ENCODE measurements around the gene SLC12A8.
"Not testable (repeated sequence)": the region's sequence is repeated elsewhere in the genome, so short reads cannot be mapped to it uniquely, and the experiment has no call there.

Gene SLC12A8

DNA sequence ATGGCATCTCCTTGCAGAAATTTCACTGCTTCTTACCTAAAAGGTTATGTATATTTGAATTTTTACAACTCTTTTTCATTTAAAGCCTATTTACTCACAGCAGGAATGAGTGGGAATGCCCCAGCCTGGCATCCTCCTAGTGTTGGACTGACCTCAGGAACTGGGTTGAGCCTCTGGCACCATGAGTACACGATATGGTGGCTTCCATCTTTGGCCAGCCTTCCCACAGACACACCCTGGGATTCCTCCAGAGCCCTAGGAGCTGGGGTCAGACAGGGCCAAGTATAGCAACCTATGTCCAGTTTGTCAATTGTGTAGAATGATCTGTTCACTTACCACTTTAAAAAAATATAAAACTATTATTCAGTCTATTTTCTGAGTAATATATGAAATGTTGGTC, 99.6 kb downstream of the SLC12A8 start:
- DNase-seq (ENCODE audit: low read depth in 2 of 2) = no peak

DNA sequence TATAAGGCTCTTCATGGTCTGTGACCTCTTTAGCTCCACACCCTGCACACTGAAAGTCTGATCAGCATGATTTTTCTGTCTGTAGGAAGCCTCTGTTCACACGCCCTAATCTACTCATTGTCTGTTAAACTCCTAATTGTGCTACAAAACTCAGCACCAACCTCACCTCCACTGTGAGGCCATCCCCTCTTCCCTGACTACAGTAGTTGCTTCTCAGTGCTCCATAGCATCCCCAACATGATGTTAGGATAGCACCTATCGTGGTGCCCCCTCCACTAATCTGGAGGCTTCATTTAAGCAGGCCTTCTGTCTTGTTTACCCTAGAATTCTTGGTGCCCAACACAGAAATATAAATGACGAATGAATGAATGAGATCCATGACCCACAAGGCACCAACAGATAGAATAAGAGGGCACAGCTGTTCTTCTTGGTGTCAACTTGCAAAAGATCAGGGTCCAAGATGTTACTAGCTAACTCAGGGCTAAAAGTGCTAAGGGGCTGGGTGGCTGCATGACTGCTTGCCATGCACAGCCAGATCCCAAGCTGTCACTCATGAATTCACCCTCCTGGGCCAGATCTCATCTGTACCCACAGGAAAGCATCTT, 101.6 kb downstream of the SLC12A8 start:
- DNase-seq (ENCODE audit: low read depth in 2 of 2) = no peak

DNA sequence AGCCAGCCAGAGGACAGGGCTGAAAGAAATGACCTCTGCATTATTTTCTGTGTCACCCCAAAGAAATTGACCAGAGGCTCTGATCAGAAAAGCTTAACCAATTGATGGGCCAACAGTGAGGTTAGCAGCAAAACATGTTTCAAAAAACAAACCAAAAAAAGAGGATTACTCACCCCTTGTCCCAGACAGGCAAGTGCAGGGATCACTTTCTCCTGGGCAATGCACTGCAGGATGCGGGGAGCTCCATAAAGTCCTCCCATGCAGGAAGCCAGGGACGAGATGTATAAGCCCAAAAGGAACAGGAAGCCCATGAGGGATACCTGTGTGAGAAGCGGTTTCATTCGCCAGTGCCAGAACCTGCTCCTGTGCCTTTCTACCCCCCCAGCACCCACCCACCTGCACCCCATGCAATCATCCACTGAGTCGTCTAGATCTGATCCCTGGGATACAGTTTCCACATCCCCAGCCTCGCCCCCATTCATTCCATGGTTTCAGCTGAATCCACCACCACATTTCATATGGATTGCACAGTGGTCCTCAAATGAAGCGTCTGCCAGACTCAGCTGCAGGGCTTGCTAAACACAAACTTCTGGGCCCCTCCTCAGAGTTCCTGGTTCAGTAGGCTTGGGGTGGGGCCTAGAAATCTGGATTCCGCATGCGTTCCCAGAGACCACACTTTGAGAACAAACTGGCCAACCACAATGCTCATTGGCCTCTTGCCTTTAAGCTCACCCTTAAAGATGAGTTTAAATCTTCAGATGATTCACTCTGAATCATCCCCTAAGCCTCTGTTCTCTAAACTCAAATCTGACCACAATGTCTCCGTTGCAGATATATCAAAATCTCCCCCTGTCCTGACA, 102.3 kb downstream of the SLC12A8 start:
- no peak for DNase-seq (ENCODE audit: low read depth in 2 of 2)

DNA sequence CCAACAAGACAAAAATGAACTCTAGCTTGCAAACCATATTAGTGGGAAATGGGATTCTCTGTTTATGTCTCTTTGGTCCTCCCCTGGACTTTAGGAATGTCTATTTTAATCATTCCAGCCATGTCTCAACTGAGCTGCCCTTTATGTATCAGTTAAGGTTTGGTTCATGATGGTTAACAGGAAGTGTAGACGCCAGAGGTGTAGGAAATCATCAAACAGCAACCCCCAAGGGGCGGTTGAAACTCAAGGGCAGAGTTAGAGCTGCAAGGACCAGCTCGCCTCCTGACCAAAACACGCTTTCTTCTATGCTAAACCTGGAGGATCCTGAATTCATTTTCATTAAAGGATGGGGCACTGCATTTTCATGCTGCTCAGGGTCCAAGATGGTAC, 103.0 kb downstream of the SLC12A8 start:
- DNase-seq (ENCODE audit: low read depth in 2 of 2) = no peak

DNA sequence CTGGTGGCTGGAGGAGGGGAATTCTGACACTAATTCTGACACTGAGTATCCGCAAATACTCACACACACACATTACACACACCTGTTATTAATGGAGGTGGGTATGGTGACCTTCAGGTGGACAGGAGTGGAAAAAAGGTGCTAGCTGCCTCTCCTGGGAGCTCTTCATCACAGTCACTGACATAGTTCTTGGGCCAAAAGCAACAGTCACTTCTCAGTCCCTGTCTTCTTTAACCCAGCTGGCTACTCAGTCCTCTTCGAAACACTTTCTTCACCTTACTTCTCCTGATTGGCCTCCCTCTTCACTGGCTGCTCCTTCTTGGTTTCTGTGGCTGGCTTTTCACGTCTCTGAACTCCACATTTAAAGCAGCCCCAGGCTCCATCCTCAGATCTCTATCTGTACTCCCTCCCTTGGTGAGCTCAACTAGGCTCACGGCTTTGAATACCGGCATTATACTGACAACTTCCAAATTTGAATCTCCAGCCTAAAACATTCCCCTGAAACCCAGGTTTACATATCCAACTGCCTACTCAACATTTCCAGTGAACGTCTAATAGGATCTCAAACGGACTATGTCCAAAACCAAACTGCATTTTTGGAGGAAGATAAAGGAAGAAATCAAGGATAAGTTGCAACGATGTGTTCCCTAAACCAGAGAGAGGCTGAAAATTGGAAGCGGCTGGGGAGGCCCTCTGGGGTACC, 103.6 kb downstream of the SLC12A8 start:
- DNase-seq (ENCODE audit: low read depth in 2 of 2) = no peak

DNA sequence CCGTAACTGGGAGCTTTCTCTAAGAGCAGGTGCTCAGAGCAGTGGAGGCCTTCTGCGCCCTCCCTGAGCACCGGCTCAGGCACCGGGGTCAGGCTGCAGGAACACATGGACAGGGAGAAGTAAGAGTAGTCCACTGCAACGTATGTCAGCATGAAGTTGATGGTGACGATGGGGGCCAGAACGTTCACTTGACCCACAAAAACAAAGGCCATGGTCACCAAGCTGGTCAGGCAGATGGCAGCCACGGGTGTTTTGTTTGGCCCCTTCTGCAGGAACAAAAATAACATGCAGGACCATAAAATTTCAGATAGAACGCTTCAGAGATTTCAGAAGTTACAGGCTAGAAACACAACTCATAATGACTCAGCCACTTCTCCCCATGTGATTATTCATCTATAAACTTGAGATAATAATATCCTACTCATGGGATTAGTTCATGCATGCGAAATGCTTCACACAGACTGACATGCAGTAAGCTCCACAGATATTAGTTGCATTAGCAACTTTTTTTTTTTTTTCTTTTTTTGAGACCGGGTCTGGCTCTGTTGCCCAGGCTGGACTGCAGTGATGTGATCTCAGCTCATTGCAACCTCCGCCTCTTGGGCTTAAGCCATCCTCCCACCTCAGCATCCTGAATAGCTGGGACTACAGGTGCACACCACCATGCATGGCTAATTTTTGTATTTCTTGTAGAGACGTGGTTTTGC, 104.5 kb downstream of the SLC12A8 start:
- no peak for DNase-seq (ENCODE audit: low read depth in 2 of 2)

DNA sequence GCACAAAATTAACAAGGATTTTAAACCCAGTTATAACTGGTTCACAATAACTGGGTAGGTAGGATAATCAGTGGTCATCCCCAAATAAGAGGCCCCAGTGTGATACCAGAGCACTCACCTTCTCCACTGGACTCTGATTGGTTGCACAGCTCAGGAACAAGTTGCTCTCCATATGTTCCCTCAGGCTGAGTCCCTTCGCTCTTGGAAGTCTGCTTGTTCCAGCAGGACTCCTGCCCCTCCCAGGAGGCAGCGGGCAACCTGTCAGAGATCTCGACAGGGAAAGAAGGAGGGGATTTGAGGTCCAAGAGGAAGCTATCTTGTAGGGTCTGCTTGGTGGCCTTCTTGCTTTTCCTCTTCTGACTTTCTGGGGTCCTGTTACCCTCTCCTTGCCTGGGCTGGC, 105.2 kb downstream of the SLC12A8 start:
- no peak for DNase-seq (ENCODE audit: low read depth in 2 of 2)

DNA sequence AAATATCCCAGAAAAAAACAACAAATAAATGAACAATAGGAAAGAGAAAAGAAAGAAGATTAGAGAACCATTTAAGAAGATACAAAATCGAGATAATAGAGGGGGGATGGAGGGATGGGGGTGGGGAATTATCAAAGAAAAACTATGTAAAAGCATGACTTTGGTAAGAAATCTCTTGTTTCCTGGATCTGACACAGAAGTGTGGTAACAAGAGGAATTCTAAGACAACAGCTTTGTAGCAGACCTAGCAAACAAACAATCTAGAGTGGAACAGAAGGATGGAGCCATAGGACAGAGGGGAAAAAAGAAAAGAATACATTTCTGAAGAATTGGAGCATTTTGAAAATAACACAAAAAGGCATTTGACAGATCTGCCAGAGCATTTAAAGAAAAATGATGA, 107.4 kb downstream of the SLC12A8 start:
- DNase-seq (ENCODE audit: low read depth in 2 of 2) = no peak

DNA sequence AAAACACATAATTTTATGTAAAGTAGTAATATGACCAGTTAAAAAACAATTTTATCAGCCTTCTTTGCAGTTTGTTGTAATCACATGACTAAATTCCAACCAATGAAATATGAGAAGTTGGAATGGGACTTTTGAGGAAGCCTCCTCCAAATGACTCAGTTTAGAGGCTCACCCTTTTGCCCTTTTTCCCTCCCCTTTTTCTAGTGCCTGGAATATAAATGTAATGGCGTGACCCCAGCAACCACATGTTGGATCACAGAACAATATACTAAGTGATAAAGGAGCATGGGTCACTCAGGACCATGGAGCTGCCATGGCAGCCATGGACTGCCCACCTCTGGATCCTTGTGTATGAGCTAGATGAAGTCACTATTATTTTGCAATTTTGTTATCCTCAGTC, 107.9 kb downstream of the SLC12A8 start:
- DNase-seq (ENCODE audit: low read depth in 2 of 2) = no peak

DNA sequence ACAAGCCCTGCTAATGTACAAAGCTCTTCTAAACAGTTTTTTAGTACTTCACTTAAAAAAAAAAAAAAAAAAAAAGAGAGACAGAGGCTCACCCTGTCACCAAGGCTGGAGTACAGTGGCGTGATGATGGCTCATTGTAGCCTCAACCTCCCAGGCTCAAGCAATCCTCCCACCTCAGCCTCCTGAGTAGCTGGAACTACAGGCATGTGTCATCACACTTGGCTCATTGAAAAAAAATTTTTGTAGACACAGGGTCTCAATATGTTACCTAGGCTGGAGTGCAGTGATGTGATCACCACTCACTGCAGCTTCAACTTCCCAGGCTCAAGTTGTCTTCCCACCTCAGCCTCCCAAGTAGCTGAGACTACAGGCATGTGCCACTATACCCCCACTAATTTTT, 109.1 kb downstream of the SLC12A8 start:
- DNase-seq (ENCODE audit: low read depth in 2 of 2) = no peak

DNA sequence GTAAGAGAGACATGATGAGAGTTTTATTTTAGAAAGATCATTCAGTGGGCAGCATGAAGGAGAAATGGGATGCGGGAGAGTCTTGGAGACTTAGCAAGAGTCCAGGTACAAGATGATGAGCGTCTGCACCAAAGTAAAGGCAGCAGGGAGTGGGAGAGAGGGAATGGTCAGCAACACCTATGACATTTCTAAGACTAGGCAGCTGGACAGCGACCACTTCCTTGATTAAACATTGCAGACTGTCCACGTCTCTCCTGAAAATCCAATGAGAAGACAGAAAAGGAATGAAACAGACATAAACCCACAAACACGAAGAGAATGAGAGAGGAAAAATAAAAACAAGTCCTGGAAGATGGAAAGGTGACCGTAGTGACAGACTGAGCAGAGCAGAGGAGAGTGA, 110.1 kb downstream of the SLC12A8 start:
- no peak for DNase-seq (ENCODE audit: low read depth in 2 of 2)

DNA sequence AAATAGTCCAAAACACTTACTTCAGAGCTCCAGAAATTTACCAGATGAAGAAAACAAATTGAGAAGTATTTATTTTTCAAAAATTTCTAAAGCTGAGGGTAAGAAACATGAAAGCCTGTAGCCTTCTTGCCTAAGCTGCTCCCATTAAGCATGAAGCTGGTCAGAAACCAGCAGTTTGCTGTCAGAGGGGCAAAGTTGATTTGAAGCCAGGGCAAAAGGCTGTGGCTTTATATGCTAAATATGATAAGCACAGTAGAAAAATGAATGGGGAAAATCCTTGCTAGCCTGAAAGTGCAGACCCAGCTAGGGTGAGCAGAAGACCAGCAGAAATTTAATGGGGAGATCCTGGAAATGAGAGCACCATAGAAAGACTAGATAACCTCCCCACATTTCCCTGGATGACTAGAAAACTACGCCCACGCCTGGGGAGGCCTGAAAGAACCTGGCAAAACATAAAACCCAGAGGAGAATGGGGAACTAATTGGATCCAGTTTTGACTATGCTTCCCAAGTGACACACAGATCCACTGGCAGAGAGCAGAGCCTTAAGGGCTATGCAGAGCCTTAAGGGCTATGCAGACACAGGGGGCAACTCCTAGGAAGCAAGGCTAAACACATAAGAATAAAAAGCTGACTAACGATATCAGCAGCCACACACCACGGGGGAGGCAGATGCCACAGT, 113.8 kb downstream of the SLC12A8 start:
- DNase-seq (ENCODE audit: low read depth in 2 of 2) = no peak

DNA sequence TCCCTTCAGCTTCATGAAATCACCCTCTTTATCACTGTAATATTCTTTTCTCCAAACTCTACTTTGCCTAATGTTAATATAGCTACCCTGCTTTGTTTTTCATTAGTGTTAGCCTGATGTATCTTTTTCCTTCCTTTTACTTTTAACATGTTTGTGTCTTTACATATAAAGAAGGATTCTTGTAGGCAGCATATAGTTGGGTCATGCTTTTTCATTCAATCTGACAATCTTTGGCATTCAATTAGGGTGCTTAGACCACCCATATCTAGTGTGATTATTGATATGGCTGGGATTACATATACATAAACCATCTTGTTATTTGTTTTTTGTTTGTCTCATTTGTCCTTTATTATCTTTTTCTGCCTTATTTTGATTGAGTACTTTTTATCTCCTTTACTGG, 121.9 kb downstream of the SLC12A8 start:
- DNase-seq (ENCODE audit: low read depth in 2 of 2) = no peak

DNA sequence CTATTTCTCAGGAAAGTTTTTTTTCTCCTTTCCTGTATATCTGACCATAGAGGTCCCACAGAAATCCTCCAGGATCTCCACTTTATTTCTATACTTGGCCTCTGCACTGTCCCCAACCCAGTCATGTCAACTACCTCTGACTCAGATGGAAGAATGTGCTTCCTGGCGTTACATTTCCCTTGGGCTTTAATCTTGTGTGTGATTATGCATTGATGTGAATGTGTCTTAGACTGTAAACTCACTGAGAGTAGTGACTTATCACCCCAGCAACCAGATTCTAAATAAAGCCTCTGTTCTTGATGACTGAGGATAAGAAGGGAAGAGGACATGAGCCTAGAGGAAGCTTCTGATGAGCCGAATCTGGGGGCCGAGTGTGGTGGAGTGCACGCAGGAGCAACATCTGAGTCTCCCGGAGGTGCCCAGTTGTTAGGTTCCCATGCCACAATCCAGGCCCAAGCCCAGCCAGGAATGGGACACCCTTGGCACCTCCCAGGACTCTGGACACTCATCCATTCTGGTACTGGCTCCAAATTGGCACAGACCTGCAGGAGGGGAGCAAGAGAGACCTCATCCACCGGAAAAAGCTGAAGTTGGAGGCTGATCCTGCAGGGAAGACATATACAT, 124.7 kb downstream of the SLC12A8 start:
- no peak for DNase-seq (ENCODE audit: low read depth in 2 of 2)

DNA sequence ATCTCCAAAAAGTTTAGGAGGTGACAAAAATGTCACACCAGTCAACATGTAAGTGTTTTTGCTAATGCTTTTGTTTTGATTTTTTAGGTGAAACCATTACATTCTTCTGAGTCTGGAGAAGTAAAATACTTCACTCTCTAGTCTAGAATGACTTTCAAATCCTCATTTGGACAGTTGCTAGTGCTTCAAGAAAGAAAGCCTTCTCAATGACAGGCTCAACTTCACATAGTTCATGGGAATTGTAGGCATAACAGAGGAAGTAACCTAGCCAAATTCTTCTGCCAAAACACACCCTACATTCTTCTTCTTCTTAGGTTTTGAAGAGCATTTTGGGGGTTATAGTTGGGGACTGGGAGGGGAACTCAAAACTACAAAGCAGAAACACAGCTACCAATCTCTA, 127.4 kb downstream of the SLC12A8 start:
- DNase-seq (ENCODE audit: low read depth in 2 of 2) = no peak

DNA sequence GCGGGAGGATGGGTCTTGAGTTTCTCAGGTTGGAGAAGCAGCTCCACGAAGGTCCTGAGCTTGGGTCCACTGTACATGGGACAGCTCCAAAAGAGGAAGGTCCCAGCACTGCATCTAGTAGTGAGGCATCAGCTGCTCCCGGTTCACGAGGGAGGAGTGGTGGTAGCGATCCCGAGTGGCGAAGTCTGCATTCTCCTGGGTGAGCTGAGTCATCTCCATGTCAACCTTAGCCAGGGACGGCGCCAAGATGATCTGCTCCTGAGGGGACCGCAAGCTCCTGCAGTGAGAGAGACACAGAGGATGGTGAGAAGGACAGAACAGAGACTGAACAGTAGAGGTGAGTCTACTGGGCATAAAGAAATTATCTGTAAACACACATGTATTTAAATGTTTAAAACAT, 128.8 kb downstream of the SLC12A8 start:
- DNase-seq (ENCODE audit: low read depth in 2 of 2) = no peak

DNA sequence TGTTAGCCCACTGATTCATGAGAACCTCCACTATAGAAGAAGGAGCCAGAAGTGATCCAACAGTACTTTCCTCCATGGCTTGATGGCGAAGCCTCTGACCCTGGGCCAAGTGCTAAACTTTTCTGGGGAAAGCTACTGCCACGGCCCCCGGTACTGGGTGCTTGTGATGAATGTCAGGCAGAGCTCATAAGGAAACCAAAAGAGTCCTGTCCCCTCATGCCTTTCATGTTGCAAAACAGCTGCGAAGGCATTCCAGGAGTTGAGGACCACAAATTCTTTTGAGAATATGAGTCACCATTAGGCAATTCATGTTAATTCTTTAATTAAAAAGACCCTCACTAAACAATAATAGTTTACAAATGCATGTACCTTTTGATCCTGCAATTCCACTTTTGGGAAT, 130.2 kb downstream of the SLC12A8 start:
- DNase-seq (ENCODE audit: low read depth in 2 of 2) = not testable (repeated sequence)

DNA sequence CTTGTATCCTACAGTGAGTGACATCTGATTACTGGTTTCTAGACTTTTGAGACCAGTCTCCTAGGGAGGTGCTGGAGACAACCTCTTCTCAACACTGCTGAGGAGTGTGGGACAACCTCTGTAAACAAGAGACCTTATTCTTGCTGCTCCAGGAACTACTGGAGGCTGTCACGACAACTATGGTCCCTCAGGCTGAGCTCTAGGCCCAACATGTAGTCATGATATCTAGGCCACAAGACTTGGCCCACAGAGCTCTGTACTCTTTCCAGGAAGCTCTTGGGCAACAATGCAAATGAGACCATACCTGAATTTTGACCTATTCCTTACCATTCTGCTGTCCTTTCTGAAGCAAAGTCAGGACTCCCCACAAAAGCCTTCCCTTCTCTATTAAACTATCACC, 132.5 kb downstream of the SLC12A8 start:
- no peak for DNase-seq (ENCODE audit: low read depth in 2 of 2)

DNA sequence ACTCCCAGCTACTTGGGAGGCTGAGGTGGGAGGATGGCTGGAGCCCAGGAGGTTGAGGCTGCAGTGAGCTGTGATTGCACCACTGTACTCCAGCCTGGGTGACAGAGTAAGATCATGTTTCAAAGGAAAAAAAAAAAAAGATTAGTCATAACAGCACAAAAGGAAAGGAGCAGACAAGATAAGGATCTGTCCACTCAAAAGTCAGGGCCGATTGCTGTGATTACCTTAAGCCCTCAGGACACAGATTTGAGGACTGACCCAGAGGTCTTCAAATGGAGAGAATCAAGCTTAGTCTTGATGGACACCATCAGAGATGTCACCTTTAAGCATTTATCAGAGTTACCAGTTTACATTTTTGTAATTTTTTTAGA, 132.9 kb downstream of the SLC12A8 start:
- no peak for DNase-seq (ENCODE audit: low read depth in 2 of 2)

DNA sequence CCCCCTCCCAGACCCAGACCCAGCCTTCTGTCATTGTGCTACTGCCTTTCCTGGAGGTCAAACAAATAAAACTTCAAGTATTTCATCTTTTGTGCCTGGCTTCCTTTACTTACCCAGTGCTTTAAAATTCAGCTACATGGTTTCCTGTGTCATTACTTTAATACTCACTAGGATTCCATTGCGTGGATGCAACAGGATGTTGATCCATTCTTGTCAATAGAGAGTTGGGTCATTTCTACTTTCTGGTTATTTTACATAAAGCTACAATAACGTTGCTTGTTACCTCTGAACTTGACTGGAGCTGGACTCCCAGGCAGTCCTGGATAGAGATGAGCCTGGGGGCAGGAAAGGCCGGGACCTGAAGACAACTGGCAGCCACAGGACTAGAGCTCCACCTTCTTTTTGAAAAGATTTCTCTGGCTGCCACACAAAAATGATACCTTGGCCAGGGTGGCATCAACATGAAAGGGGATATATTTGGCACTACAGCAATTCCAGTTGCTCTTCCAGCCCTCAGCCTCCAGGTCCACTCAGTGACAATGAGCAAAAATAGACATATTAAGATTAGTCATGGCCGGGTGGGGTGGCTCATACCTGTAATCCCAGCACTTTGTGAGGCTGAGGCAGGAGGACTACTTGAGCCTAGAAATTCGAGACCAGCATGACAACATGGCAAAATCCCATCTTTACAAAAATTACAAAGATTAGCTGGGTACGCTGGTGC, 133.4 kb downstream of the SLC12A8 start:
- DNase-seq (ENCODE audit: low read depth in 2 of 2) = no peak

DNA sequence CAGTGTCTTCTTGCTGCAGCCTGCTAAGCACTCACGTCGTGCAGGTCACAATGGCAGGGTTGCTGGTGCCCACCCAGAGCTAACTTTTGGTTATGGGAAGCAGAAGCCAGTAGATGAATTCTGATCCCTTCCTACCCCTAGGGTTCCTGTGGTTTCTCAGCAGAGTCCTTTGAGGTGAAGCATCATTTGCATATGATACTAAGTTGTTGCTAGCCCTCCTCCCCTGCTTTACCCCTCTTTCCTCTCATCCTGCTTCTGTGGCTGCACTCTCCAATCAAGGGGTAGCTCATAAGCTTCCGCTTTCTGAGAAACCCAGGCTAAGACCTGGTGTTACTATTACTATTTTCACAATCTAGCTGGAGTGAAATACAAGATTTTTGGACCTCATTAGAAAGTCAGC, 134.7 kb downstream of the SLC12A8 start:
- no peak for DNase-seq (ENCODE audit: low read depth in 2 of 2)
